SK-N-MC (cell line): ENCODE results near the gene STX1A.

Experiments
- DNase-seq: peaks from one replicate; pipeline ENCODE4 v3.0.0-alpha.2; 2011; ENCODE audit warnings: low read depth, low spot score
- H3K27ac ChIP-seq: fragments of 200-600 bp; sonication (generic); 2 replicates; pipeline ENCODE4 v1.5.1; 2016; ENCODE audit warnings: mixed run types
- H3K36me3 ChIP-seq: fragments of 200-600 bp; sonication (generic); 2 replicates; pipeline ENCODE4 v1.6.1; 2017; ENCODE audit warnings: antibody characterized with exemption, low read length, mixed read lengths; ENCODE audit not compliant: insufficient read depth
- H3K4me3 ChIP-seq: fragments of 200-600 bp; sonication (generic); 2 replicates; pipeline ENCODE4 v1.5.1; 2016
- H3K9ac ChIP-seq: fragments of 200-600 bp; sonication (generic); 2 replicates; pipeline ENCODE4 v1.8.0; 2017; ENCODE audit warnings: mixed run types, mixed read lengths; ENCODE audit not compliant: insufficient read length
- H3K9me3 ChIP-seq: fragments of 200-600 bp; sonication (generic); 2 replicates; pipeline ENCODE4 v1.6.1; 2017; ENCODE audit warnings: low read depth, mild to moderate bottlenecking, antibody characterized with exemption, low read length, moderate library complexity, mixed read lengths
- EZH2 ChIP-seq: fragments of 200-600 bp; sonication (generic); IDR thresholded peaks from one replicate; pipeline ENCODE4 v1.6.1; 2017; ENCODE audit warnings: antibody characterized with exemption
- FOXP2 ChIP-seq: optimal IDR thresholded peaks from 2 replicates; pipeline ENCODE3; 2011; ENCODE audit warnings: mild to moderate bottlenecking, moderate library complexity; ENCODE audit not compliant: insufficient read depth; ENCODE audit errors: extremely low read length, control extremely low read depth
- POLR2AphosphoS5 ChIP-seq: IDR thresholded peaks from 2 replicates; pipeline ENCODE4 v1.6.1; 2012; ENCODE audit warnings: mild to moderate bottlenecking, low read depth, low read length, borderline replicate concordance

Gene STX1A

GRCh38 chr7:73652541-73652949 is 66.9 kb downstream of the STX1A start:
- no peaks in the 10 kb centered on the region for H3K9me3 ChIP-seq
- H3K27ac ChIP-seq = no peak overlapping the region
- TF ChIP-seq FOXP2 (no peak), POLR2AphosphoS5 (no peak), EZH2 (no peak)
- no peak overlapping the region for H3K4me3 ChIP-seq
- no peak overlapping the region for H3K9ac ChIP-seq
- no peak for DNase-seq
- no peaks in the 10 kb centered on the region for H3K36me3 ChIP-seq

GRCh38 chr7:73650524-73650923 is 68.9 kb downstream of the STX1A start:
- Histone ChIP-seq H3K36me3 (no peaks in the 10 kb centered on the region), H3K9me3 (no peaks in the 10 kb centered on the region), H3K27ac (no peak overlapping the region), H3K9ac (no peak overlapping the region), H3K4me3 (no peak overlapping the region)
- no peak for DNase-seq
- TF ChIP-seq EZH2 = no peak
- TF ChIP-seq FOXP2 = no peak
- TF ChIP-seq POLR2AphosphoS5 = no peak

- H3K4me3 ChIP-seq = no peak overlapping the region
- TF ChIP-seq POLR2AphosphoS5 = no peak
- no peak for TF ChIP-seq EZH2
- no peak for TF ChIP-seq FOXP2
- H3K27ac ChIP-seq = no peak overlapping the region
- H3K36me3 ChIP-seq = no peaks in the 10 kb centered on the region
- H3K9ac ChIP-seq = no peak overlapping the region
- H3K9me3 ChIP-seq = no peaks in the 10 kb centered on the region
- no peak for DNase-seq
Observed at GRCh38 chr7:73649576-73649975, 69.9 kb downstream of the STX1A start.
